Astrocyte (in vitro differentiated cells and primary cell): Measurements from ENCODE around the gene XIRP1.

ENCODE experiments used
- CTCF ChIP-seq: IDR thresholded peaks from 2 replicates; pipeline ENCODE4 v1.5.1; 2011; ENCODE audit warnings: low read depth, mild to moderate bottlenecking, inconsistent platforms, low read length, moderate library complexity; ENCODE audit not compliant: insufficient read depth
- EZH2 ChIP-seq: IDR thresholded peaks from 2 replicates; pipeline ENCODE4 v1.6.1; 2012; ENCODE audit warnings: mild to moderate bottlenecking, low read length, inconsistent platforms; ENCODE audit not compliant: insufficient read depth

- TF ChIP-seq EZH2 (no peak), CTCF (no peak)
These were observed 622 bp downstream of the XIRP1 start for GRCh38 chr3:39191773-39192172.
